HEK293 (cell line): ENCODE measurements around the gene ARL6IP5.

Experiments used
- CTCF ChIA-PET: fragments of 350-600 bp; formaldehyde crosslinking; extraction: SDS; loops from one replicate; lab custom pipeline; 2021; ENCODE audit warnings: antibody characterized with exemption; lab: Yijun Ruan, JAX
- POLR2A ChIA-PET: fragments of 300-600 bp; formaldehyde crosslinking; extraction: SDS; loops from one replicate; lab custom pipeline; 2020; ENCODE audit warnings: antibody characterized with exemption, inconsistent platforms; lab: Yijun Ruan, JAX
- H3K27ac ChIP-seq: fragments of 200-500 bp; sonication (Bioruptor generic); 2 replicates; pipeline ENCODE4 v1.5.1; 2014; ENCODE audit warnings: low read depth, low read length, control low read depth, inconsistent platforms; ENCODE audit errors: extremely low read depth
- H3K36me3 ChIP-seq, 2 experiments: fragments of 200-500 bp in 1 of 2; sonication (Bioruptor generic) in 1 of 2; 1 replicate in 1 of 2; 2 replicates in 1 of 2; pipeline ENCODE4 v1.5.1; 2014 to 2017; ENCODE audit warnings: inconsistent platforms in 2 of 2, low read length in 2 of 2; ENCODE audit not compliant: control insufficient read depth in 2 of 2, insufficient read depth in 1 of 2
- H3K4me1 ChIP-seq: fragments of 200-500 bp; sonication (Bioruptor generic); 2 replicates; pipeline ENCODE4 v1.5.1; 2014; ENCODE audit warnings: mild to moderate bottlenecking, low read length, inconsistent platforms; ENCODE audit not compliant: control insufficient read depth, insufficient read depth
- H3K4me3 ChIP-seq: 2 replicates; pipeline ENCODE4 v1.5.1; 2011; ENCODE audit warnings: low read depth, mild to moderate bottlenecking, control low read depth, low read length, moderate library complexity
- H3K9me3 ChIP-seq: fragments of 200-500 bp; sonication (Bioruptor generic); 2 replicates; pipeline ENCODE4 v1.5.1; 2014; ENCODE audit warnings: low read depth, low read length, inconsistent platforms; ENCODE audit not compliant: control insufficient read depth, insufficient read depth
- FEZF1 ChIP-seq: fragments of 450-650 bp; formaldehyde crosslinking; IDR thresholded peaks from 2 replicates; pipeline ENCODE4 v1.5.1; 2016; ENCODE audit warnings: missing biosample characterization, missing genetic modification characterization
- IKZF3 ChIP-seq: fragments of 450-650 bp; IDR thresholded peaks from 2 replicates; pipeline ENCODE4 v1.5.0; 2018; ENCODE audit warnings: missing biosample characterization, mild to moderate bottlenecking, missing genetic modification characterization, moderate library complexity
- KLF9 ChIP-seq: fragments of 450-650 bp; formaldehyde crosslinking; IDR thresholded peaks from 2 replicates; pipeline ENCODE4 v1.5.1; 2016; ENCODE audit warnings: missing biosample characterization, missing genetic modification characterization, low read depth
- SP2 ChIP-seq: fragments of 450-650 bp; formaldehyde crosslinking; IDR thresholded peaks from 2 replicates; pipeline ENCODE4 v1.5.1; 2016; ENCODE audit warnings: missing biosample characterization, missing genetic modification characterization
- TRIM28 ChIP-seq: IDR thresholded peaks from 2 replicates; pipeline ENCODE4 v1.6.1; 2011; ENCODE audit warnings: low read length, control low read depth, borderline replicate concordance
- WT1 ChIP-seq: fragments of 450-650 bp; formaldehyde crosslinking; IDR thresholded peaks from 2 replicates; pipeline ENCODE4 v1.5.1; 2016; ENCODE audit warnings: missing biosample characterization, missing genetic modification characterization
- YY2 ChIP-seq: fragments of 450-650 bp; formaldehyde crosslinking; IDR thresholded peaks from 2 replicates; pipeline ENCODE4 v1.5.1; 2016; ENCODE audit warnings: missing biosample characterization, missing genetic modification characterization
- ZBTB17 ChIP-seq: fragments of 450-650 bp; formaldehyde crosslinking; IDR thresholded peaks from 2 replicates; pipeline ENCODE4 v1.5.1; 2016; ENCODE audit warnings: missing biosample characterization, missing genetic modification characterization
- ZEB2 ChIP-seq: fragments of 450-650 bp; formaldehyde crosslinking; IDR thresholded peaks from 2 replicates; pipeline ENCODE4 v1.5.1; 2016; ENCODE audit warnings: missing biosample characterization, missing genetic modification characterization
- ZFP37 ChIP-seq: fragments of 450-650 bp; formaldehyde crosslinking; IDR thresholded peaks from 2 replicates; pipeline ENCODE4 v1.5.1; 2016; ENCODE audit warnings: missing biosample characterization, missing genetic modification characterization
- ZNF324 ChIP-seq: fragments of 450-650 bp; formaldehyde crosslinking; IDR thresholded peaks from 2 replicates; pipeline ENCODE4 v1.5.1; 2016; ENCODE audit warnings: missing biosample characterization, missing genetic modification characterization
- ZNF335 ChIP-seq: fragments of 450-650 bp; formaldehyde crosslinking; conservative IDR thresholded peaks from 2 replicates; pipeline ENCODE4 v1.5.1; 2016; ENCODE audit warnings: missing biosample characterization, missing genetic modification characterization
- ZNF366 ChIP-seq: fragments of 450-650 bp; formaldehyde crosslinking; conservative IDR thresholded peaks from 2 replicates; pipeline ENCODE4 v1.5.1; 2016; ENCODE audit warnings: missing biosample characterization, missing genetic modification characterization
- ZNF423 ChIP-seq: fragments of 450-650 bp; formaldehyde crosslinking; IDR thresholded peaks from 2 replicates; pipeline ENCODE4 v1.5.1; 2016; ENCODE audit warnings: missing biosample characterization, missing genetic modification characterization
- ZNF501 ChIP-seq: fragments of 450-650 bp; formaldehyde crosslinking; IDR thresholded peaks from 2 replicates; pipeline ENCODE4 v1.5.1; 2016; ENCODE audit warnings: missing biosample characterization, missing genetic modification characterization
- ZNF558 ChIP-seq: fragments of 450-650 bp; formaldehyde crosslinking; IDR thresholded peaks from 2 replicates; pipeline ENCODE4 v1.5.1; 2016; ENCODE audit warnings: missing biosample characterization, missing genetic modification characterization
- ZNF561 ChIP-seq: fragments of 450-650 bp; IDR thresholded peaks from 2 replicates; pipeline ENCODE4 v1.5.1; 2018; ENCODE audit warnings: missing biosample characterization, missing genetic modification characterization, borderline replicate concordance
- ZNF610 ChIP-seq: fragments of 450-650 bp; formaldehyde crosslinking; IDR thresholded peaks from 2 replicates; pipeline ENCODE4 v1.5.1; 2016; ENCODE audit warnings: missing biosample characterization, missing genetic modification characterization, borderline replicate concordance
- ZNF621 ChIP-seq: fragments of 450-650 bp; formaldehyde crosslinking; IDR thresholded peaks from 2 replicates; pipeline ENCODE4 v1.5.1; 2017; ENCODE audit warnings: missing biosample characterization, missing genetic modification characterization
- ZNF629 ChIP-seq: fragments of 450-650 bp; formaldehyde crosslinking; IDR thresholded peaks from 2 replicates; pipeline ENCODE4 v1.5.1; 2017; ENCODE audit warnings: missing biosample characterization, missing genetic modification characterization
- ZNF654 ChIP-seq: fragments of 450-650 bp; formaldehyde crosslinking; IDR thresholded peaks from 2 replicates; pipeline ENCODE4 v1.5.1; 2016; ENCODE audit warnings: low read depth, missing biosample characterization, missing genetic modification characterization
- ZNF707 ChIP-seq: fragments of 450-650 bp; formaldehyde crosslinking; IDR thresholded peaks from 2 replicates; pipeline ENCODE4 v1.5.1; 2016; ENCODE audit warnings: missing biosample characterization, missing genetic modification characterization
- ZNF76 ChIP-seq: fragments of 450-650 bp; formaldehyde crosslinking; IDR thresholded peaks from 2 replicates; pipeline ENCODE4; 2016; ENCODE audit warnings: low read depth, missing biosample characterization, missing genetic modification characterization, borderline replicate concordance
- ZNF843 ChIP-seq: fragments of 450-650 bp; formaldehyde crosslinking; IDR thresholded peaks from 2 replicates; pipeline ENCODE4 v1.5.1; 2016; ENCODE audit warnings: missing biosample characterization, missing genetic modification characterization
- ZSCAN16 ChIP-seq: fragments of 450-650 bp; formaldehyde crosslinking; IDR thresholded peaks from 2 replicates; pipeline ENCODE4 v1.5.1; 2016; ENCODE audit warnings: missing biosample characterization, missing genetic modification characterization
- TF ChIP-seq, protein P1 (sequence below): fragments of 450-650 bp; formaldehyde crosslinking; IDR thresholded peaks from 2 replicates; pipeline ENCODE4 v1.5.1; 2016; ENCODE audit warnings: missing biosample characterization, missing genetic modification characterization
- TF ChIP-seq, protein P2 (sequence below): fragments of 450-650 bp; formaldehyde crosslinking; IDR thresholded peaks from 2 replicates; pipeline ENCODE4 v1.5.1; 2017; ENCODE audit warnings: missing biosample characterization, missing genetic modification characterization
- TF ChIP-seq, protein P3 (sequence below): fragments of 450-650 bp; formaldehyde crosslinking; IDR thresholded peaks from 2 replicates; pipeline ENCODE4 v1.5.1; 2016; ENCODE audit warnings: missing biosample characterization, missing genetic modification characterization
- TF ChIP-seq, protein P4 (sequence below): fragments of 450-650 bp; formaldehyde crosslinking; IDR thresholded peaks from 2 replicates; pipeline ENCODE4 v1.5.1; 2016; ENCODE audit warnings: missing biosample characterization, missing genetic modification characterization

ARL6IP5 gene

GRCh38 chr3:69084326-69085167, at the start of gene ARL6IP5:
Gene ARL6IP5, plus strand, starts transcription at chr3:69084937. Its CDS starts 111 bp downstream, at chr3:69085048.
- H3K36me3 ChIP-seq = peaks cover 0 to 4% of the 10 kb centered on the region in 2 experiments; a peak in 1 of 3 replicates
- H3K9me3 ChIP-seq = no peaks in the 10 kb centered on the region
- H3K4me1 ChIP-seq = peaks cover 7% of the 10 kb centered on the region
- H3K27ac ChIP-seq = peak within 1 kb of the TSS; percentile 79
- peak within 1 kb of the TSS; percentile 91 for H3K4me3 ChIP-seq
- POLR2A ChIA-PET = interaction anchor here (1.2 to 1.6 kb wide), 2 partner anchors 10 to 71 kb away, joined by 3 to 5 read pairs; partner anchors contain the start of gene EOGT
- CTCF ChIA-PET = interaction anchor here (1.0 kb wide), 1 partner anchor 37 kb away, joined by 4 read pairs; no protein-coding TSS in a partner anchor
- TF ChIP-seq ZSCAN16 (tag by site-specific recombination) (0 out of 2 replicates have a peak, but pooled peaks have one; percentile 17), SP2 (tag by site-specific recombination) (peak; percentile 41), ZNF335 (tag by site-specific recombination) (peak; percentile 85), ZNF707 (no peak), ZNF558 (tag by site-specific recombination) (0 out of 2 replicates have a peak, but pooled peaks have one; percentile 27), ZNF629 (tag by site-specific recombination) (peak; percentile 58), ZNF324 (0 out of 2 replicates have a peak, but pooled peaks have one; percentile 58), ZNF423 (0 out of 2 replicates have a peak, but pooled peaks have one; percentile 5), ZNF843 (tag by site-specific recombination) (no peak), IKZF3 (tag by site-specific recombination) (peak; percentile 78), YY2 (peak; percentile 38; the same call in 1 of the 2 replicates), ZBTB17 (peak; percentile 87), ZNF621 (tag by site-specific recombination) (no peak), ZEB2 (tag by site-specific recombination) (peak; percentile 50; the same call in 1 of the 2 replicates), WT1 (tag by site-specific recombination) (0 out of 2 replicates have a peak, but pooled peaks have one; percentile 8), ZNF610 (tag by site-specific recombination) (peak; percentile 23; the same call in 1 of the 2 replicates), ZNF654 (tag by site-specific recombination) (no peak), ZFP37 (tag by site-specific recombination) (no peak), ZNF76 (no peak), FEZF1 (0 out of 2 replicates have a peak, but pooled peaks have one; percentile 5), ZNF561 (tag by site-specific recombination) (peak; percentile 47; the same call in 1 of the 2 replicates), KLF9 (tag by site-specific recombination) (peak; percentile 7; the same call in 1 of the 2 replicates), ZNF501 (tag by site-specific recombination) (0 out of 2 replicates have a peak, but pooled peaks have one; percentile 19), ZNF366 (peak; percentile 45; the same call in 1 of the 2 replicates), TRIM28 (no peak)
- TF ChIP-seq, protein P1, sequence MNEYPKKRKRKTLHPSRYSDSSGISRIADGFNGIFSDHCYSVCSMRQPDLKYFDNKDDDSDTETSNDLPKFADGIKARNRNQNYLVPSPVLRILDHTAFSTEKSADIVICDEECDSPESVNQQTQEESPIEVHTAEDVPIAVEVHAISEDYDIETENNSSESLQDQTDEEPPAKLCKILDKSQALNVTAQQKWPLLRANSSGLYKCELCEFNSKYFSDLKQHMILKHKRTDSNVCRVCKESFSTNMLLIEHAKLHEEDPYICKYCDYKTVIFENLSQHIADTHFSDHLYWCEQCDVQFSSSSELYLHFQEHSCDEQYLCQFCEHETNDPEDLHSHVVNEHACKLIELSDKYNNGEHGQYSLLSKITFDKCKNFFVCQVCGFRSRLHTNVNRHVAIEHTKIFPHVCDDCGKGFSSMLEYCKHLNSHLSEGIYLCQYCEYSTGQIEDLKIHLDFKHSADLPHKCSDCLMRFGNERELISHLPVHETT (tag by site-specific recombination) = peak; percentile 64
- TF ChIP-seq, protein P2, sequence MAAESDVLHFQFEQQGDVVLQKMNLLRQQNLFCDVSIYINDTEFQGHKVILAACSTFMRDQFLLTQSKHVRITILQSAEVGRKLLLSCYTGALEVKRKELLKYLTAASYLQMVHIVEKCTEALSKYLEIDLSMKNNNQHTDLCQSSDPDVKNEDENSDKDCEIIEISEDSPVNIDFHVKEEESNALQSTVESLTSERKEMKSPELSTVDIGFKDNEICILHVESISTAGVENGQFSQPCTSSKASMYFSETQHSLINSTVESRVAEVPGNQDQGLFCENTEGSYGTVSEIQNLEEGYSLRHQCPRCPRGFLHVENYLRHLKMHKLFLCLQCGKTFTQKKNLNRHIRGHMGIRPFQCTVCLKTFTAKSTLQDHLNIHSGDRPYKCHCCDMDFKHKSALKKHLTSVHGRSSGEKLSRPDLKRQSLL (tag by site-specific recombination) = 0 out of 2 replicates have a peak, but pooled peaks have one; percentile 12
- TF ChIP-seq, protein P3, sequence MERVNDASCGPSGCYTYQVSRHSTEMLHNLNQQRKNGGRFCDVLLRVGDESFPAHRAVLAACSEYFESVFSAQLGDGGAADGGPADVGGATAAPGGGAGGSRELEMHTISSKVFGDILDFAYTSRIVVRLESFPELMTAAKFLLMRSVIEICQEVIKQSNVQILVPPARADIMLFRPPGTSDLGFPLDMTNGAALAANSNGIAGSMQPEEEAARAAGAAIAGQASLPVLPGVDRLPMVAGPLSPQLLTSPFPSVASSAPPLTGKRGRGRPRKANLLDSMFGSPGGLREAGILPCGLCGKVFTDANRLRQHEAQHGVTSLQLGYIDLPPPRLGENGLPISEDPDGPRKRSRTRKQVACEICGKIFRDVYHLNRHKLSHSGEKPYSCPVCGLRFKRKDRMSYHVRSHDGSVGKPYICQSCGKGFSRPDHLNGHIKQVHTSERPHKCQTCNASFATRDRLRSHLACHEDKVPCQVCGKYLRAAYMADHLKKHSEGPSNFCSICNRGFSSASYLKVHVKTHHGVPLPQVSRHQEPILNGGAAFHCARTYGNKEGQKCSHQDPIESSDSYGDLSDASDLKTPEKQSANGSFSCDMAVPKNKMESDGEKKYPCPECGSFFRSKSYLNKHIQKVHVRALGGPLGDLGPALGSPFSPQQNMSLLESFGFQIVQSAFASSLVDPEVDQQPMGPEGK (tag by site-specific recombination) = 0 out of 2 replicates have a peak, but pooled peaks have one; percentile 12
- TF ChIP-seq, protein P4, sequence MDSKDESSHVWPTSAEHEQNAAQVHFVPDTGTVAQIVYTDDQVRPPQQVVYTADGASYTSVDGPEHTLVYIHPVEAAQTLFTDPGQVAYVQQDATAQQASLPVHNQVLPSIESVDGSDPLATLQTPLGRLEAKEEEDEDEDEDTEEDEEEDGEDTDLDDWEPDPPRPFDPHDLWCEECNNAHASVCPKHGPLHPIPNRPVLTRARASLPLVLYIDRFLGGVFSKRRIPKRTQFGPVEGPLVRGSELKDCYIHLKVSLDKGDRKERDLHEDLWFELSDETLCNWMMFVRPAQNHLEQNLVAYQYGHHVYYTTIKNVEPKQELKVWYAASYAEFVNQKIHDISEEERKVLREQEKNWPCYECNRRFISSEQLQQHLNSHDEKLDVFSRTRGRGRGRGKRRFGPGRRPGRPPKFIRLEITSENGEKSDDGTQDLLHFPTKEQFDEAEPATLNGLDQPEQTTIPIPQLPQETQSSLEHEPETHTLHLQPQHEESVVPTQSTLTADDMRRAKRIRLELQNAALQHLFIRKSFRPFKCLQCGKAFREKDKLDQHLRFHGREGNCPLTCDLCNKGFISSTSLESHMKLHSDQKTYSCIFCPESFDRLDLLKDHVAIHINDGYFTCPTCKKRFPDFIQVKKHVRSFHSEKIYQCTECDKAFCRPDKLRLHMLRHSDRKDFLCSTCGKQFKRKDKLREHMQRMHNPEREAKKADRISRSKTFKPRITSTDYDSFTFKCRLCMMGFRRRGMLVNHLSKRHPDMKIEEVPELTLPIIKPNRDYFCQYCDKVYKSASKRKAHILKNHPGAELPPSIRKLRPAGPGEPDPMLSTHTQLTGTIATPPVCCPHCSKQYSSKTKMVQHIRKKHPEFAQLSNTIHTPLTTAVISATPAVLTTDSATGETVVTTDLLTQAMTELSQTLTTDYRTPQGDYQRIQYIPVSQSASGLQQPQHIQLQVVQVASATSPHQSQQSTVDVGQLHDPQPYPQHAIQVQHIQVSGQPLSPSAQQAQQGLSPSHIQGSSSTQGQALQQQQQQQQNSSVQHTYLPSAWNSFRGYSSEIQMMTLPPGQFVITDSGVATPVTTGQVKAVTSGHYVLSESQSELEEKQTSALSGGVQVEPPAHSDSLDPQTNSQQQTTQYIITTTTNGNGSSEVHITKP (tag by site-specific recombination) = peak; percentile 63; the same call in 1 of the 2 replicates
